WI38 (cell line): ENCODE results near the gene HOXC6.

Experiments
- H3K4me3 ChIP-seq: 2 replicates; pipeline ENCODE4 v1.5.1; 2011; ENCODE audit warnings: low read depth, mild to moderate bottlenecking, control low read depth, low read length
- TF ChIP-seq, protein P1 (sequence below): IDR thresholded peaks from 2 replicates; pipeline ENCODE4 v1.5.1; 2012; ENCODE audit warnings: low read depth, mild to moderate bottlenecking, control low read depth, low read length

The HOXC6 gene

DNA sequence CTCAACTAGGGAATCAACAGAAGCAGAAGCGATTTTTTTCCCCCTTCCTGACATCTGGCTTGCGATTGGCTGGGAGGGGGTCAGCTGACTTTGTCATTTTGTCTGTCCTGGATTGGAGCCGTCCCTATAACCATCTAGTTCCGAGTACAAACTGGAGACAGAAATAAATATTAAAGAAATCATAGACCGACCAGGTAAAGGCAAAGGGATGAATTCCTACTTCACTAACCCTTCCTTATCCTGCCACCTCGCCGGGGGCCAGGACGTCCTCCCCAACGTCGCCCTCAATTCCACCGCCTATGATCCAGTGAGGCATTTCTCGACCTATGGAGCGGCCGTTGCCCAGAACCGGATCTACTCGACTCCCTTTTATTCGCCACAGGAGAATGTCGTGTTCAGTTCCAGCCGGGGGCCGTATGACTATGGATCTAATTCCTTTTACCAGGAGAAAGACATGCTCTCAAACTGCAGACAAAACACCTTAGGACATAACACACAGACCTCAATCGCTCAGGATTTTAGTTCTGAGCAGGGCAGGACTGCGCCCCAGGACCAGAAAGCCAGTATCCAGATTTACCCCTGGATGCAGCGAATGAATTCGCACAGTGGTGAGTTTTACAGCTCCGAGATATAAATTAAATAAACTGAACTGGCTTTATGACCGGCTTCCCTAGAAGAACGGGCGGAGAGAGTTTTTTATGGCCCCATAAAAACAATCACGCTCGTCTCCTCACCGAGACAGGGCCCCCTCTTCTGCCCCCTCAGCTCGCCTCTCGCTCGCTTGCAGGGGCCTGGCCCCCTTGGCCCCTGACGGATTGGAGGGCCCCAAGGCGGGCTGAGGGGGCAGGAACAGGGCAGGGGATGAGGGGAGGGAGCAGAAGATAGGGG is at the start of gene HOXC6:
Gene HOXC6, plus strand, starts transcription at position 127 of the 888 bp plus-strand sequence. Its CDS starts 82 bp downstream, at position 209.
- H3K4me3 ChIP-seq, result no peak within 1 kb of the TSS
- TF ChIP-seq, protein P1, sequence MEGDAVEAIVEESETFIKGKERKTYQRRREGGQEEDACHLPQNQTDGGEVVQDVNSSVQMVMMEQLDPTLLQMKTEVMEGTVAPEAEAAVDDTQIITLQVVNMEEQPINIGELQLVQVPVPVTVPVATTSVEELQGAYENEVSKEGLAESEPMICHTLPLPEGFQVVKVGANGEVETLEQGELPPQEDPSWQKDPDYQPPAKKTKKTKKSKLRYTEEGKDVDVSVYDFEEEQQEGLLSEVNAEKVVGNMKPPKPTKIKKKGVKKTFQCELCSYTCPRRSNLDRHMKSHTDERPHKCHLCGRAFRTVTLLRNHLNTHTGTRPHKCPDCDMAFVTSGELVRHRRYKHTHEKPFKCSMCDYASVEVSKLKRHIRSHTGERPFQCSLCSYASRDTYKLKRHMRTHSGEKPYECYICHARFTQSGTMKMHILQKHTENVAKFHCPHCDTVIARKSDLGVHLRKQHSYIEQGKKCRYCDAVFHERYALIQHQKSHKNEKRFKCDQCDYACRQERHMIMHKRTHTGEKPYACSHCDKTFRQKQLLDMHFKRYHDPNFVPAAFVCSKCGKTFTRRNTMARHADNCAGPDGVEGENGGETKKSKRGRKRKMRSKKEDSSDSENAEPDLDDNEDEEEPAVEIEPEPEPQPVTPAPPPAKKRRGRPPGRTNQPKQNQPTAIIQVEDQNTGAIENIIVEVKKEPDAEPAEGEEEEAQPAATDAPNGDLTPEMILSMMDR, result no peak

DNA sequence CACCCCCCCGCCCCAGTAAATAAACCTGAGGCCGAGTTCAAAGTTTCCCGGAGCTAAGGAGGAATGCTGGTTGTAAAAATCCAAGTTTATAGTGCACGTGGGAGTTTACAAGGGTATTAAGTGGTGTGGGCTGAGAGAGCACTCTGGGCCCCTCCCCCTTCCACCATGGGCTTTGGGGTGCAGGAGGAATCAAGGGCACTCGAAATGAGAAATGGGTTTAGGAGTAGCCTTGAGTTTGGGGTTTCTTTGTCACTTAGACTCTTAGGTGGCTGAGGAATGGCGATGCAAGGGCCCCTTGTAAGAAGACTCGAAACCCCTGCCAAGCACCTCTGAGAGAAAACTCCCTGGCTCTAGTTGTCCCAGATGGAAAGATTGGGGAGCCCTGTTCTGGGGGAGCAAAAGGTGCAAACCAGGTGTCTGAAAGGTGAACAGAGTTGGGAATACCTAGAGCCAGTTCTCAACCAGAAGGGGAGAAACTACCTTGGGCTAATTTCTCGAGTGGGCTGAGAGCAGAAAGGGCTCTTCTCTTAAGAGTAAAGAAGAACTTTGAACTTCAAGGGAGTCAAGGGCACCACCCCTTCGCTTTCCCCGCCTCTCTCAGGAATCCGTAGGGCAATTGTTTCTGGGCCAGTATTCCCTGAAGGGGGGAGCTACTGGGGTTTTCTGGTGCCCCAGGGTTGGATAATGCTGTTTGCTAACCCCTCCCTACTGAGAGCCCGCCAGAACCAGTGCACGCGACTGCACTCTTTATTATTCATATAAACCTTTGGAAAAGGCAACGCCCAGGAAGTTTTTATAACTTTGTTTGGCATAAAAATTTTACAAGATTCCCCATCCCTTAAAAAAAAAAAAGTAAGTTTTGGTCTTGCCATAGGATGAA is 49.5 kb upstream of the HOXC6 start:
- no peak overlapping the region for H3K4me3 ChIP-seq
- TF ChIP-seq, protein P1, result no peak

DNA sequence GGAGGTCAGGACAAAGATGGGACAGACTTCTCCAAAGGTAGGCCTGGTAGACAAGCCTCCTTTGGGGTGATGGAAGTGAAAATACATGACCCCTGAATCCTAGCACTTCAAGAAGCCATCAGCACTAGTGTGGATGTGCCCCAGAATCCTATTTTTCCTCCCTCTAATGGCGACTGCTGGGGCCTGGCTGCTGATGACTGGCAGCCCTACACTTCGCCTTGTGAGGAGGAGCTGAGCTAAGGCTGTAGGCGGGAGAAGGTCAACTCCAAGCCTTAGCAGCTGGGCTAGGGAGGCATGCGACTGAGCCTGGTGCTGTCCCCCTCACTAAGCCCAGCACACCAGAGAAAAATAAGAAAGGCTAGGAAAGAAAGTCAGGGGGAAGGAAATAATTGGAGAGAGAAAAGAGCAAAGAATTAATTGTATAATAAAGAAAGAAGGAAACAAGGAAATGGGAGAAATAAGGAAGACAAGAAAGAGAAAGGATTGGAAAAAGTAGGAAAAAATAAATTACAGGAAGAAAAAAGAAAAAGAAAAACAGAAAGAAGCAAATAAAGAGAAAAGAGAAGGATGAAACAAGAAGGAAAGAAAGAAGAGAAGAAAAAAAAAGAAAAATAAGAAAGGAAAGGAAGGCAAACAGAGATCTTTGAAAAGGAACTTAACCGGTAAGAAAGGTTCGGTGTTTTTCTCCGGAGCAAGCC is 48.0 kb upstream of the HOXC6 start:
- H3K4me3 ChIP-seq, result no peak overlapping the region
- TF ChIP-seq, protein P1, result no peak

DNA sequence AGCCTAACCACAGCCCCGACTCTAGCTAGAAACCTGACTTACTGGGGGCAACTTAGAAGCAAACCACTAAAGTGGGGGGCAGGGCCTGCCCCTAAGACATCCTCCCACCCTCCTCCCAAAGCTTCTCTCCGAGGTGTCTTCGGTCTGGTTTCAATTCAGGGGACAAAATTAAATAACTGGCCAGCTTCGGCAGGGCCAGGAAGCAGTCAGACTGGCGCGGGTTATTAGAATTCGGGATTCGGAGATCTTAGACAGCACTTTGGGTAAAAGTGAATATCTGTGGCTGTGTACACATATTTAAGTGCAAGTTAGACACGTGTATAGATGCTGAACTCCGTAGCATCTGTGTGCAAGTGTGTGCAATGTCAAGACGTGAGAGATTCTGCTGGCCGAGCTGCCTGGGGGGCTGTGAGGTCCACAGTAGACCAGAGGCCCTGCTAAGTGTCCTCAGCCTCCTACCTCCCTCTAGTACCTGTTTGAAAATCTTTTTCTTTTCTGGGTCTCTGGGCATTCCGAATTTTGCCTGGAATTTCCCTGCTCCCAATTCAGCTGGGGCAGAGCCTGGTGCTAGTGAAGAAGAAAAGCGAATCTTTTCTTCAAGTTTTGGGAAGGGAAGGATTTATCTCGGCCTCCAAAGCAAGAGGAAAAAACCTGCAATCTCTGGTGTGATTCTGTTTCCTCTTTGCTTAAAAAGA is 47.3 kb upstream of the HOXC6 start:
- H3K4me3 ChIP-seq, result no peak overlapping the region
- TF ChIP-seq, protein P1, result no peak

DNA sequence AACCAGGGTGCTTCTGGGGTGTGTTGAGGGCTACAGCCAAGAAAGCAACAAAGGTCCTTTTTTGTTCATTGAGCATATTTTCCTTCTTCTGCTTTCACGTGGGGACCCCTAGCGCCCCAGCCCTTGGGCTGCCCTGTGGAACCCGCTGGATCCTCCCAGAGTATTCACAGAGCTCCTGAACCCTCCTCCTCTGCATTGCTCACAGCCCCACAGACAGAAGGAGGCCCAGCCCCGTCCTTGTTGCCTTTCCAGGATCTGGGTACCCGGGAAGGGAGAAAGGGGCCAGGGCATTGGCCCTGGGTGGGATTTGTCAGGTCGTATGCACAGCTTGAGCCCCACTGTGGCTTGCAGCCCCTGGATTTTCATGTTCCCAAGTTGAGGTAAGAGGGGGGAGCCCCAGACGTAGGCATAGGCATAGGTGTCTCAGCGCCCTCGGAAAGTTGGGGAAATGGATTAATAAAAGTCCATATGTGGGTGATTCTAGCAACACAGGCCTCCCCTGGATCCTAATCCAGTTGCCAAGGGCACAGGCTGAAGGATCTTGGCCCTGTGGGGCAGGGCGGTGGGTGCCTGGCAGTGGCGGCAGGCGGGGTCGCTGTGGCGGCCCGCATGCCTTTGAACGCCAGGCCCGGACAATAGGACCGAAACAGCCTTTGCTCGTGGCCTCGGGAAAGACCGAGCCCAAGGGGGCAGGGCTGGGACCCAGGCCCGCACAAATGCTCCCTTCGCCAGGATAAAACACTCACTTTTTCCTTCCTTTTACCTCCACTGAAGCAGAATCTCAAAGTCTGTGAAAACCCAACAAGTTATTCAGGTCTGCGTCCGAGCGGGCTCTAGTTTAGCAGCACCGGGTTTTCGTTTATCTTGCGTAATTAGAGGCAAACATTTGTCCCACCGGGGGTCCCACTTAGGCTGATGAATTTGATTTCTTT is 46.3 kb upstream of the HOXC6 start:
- H3K4me3 ChIP-seq, result no peak overlapping the region

More for the DNA sequence above, 46.3 kb upstream of the HOXC6 start:
- TF ChIP-seq, protein P1, result no peak
